GM18861 (cell line): ENCODE measurements around the gene SLC2A1.

Experiments
- ATAC-seq: cut with Tn5 transposase; IDR thresholded peaks from one replicate; pipeline ENCODE4 v1.9.1; 2021; ENCODE audit not compliant: unreplicated experiment

The SLC2A1 gene

DNA sequence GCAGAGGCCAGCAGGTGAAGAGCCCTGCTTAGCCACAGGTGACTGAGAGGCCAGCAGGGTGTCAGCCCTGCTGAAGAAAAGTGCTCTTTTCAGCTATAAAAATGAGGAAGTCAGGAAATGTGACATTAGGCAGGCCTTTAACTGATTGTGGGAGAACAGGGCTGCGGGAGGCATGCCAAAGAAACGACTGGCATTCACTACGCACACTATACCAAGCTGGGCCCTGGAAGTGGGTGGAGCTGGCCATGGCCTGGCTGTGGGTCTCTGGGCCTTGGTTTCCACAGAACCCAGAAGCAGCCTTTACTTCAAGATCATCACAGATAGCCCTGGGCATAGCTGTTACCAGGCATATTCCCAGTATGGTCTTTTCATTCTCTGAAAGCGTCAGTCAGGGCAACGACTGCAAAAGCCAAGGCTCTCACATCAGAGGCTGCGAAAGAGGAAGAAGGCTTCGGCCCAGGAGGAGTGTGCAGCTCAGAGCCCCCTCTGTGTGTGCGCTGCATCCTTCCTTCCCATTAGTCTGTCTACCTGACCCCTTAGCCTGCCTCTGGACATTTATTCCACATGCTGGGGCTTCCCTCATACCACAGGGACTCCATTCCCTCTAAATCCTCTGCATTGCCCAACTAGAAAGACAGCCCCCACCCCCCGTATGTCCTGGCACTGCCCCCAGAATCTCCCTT, 14.3 kb downstream of the SLC2A1 start:
- ATAC-seq = no peak

DNA sequence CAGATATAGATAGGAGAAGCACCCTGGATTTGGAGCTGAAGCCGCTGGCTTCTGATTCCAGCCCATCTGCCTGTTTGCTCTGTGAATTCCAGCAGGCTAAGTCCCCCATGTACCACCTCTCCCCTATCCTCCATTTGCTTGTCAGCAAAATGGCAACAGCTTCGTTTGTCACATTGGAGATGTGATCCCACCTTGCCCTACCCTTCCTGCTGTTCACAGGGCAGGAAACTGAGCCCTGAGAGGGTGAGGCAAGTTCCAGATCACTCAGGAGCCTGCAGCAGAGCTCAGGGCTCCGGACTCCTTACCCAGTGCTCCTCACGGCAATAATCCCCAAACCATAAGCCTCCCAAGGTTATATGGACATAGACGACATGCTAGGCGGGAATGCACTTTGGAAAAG, 14.9 kb downstream of the SLC2A1 start:
- ATAC-seq = no peak

DNA sequence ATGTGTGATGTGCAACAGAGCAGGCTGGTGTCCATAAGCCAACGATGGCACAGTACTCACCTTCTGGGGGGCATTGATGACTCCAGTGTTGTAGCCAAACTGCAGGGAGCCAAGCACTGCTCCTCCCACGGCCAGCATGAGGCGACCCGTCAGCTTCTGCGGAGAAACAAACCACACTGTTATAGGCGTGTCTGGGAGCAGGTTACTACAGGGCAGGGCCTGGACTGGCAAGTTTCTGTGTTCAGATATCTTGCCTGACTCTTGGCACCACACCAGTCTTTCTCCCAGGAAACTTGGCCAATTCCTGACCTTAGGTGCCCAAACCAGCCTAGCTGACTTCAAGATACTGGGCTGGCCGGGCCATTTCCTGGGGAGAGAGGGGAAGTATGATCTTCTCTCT, 15.5 kb downstream of the SLC2A1 start:
- ATAC-seq = no peak

- no peak for ATAC-seq
Observed at GRCh38 chr1:42942444-42942843, 16.2 kb downstream of the SLC2A1 start.

- no peak for ATAC-seq
Observed at GRCh38 chr1:42941640-42942330, 16.9 kb downstream of the SLC2A1 start.

DNA sequence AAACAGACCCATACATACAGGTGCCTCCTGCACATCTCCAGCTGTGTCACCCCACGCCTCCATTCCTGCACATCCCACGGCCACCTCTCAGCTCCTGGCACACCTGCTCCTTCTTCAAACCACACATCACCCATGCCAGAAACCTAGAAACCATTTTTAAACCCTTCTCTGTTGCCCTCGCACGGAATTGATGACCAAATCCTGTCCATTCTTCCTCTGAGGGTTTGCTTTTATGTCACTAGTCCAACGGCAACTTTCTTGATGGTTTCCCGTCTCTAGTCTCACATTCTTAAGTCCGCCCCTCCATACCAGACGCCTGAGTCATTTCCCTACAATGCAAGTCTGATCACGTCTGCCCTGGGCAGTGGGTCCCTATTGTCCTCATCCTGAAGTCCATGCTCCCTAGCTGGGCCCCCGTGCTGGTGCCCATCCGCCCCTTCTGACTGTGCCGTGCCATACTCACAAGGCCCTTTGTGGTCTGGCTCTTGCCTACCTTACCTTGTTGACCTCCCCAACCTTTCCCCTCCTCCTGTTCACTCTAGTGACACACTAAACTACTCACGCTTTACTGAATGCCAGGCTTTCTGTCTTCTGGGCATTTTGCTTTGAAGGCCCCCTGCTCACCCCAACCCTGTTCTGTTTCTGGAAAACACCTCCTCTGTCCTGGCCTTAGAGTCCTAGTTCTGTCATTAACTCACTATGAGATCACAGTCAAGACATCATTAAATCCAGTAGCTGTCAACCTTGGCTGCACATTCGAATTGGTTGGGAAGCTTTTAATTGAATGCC, 17.6 kb downstream of the SLC2A1 start:
- no peak for ATAC-seq

GRCh38 chr1:42938645-42939615, 19.7 kb downstream of the SLC2A1 start:
- ATAC-seq = no peak

DNA sequence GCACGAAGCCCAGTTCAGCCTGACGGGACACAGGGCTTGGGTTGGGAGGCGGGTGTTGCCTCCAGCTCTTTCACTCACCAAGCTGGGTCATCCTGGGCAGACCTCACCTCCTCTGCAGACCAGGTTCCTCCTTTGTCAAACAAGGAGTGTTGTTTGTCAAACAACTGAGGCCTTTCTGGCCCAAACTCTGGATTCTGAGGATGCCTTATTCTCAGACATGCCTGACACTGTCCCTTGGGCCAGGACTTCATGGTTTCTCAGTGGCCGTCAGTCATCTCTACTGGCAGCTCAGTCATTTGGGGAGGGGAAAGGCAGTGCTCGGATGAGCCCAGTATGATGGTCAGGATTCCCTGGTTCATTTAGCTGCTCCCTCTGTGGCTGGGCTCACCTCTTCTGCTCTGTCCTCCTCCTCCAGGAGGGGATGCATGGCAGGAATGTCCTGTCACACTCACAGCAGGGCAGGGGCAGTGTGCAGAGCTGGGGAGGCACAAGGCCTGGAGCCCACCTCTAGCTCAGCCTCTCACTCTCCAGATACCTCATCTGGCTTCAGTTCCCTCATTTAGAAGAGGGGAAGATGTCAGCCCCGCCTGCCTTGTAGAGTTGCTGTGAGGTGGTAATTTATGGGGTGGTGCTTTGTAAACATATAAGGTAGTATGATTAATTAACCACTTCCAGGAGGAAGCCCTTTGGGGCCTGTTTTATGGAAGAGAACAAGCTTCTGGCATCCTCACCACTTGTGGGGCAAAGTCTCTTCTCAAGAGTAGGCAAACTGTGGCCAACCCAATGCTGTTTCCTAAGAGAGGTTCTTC, 20.6 kb downstream of the SLC2A1 start:
- ATAC-seq = no peak

- ATAC-seq = no peak
Observed at GRCh38 chr1:42937141-42937696, 21.4 kb downstream of the SLC2A1 start.

- ATAC-seq = no peak
Observed at GRCh38 chr1:42936309-42937078, 22.2 kb downstream of the SLC2A1 start.

- no peak for ATAC-seq
Observed at GRCh38 chr1:42935971-42936308, 22.7 kb downstream of the SLC2A1 start.

DNA sequence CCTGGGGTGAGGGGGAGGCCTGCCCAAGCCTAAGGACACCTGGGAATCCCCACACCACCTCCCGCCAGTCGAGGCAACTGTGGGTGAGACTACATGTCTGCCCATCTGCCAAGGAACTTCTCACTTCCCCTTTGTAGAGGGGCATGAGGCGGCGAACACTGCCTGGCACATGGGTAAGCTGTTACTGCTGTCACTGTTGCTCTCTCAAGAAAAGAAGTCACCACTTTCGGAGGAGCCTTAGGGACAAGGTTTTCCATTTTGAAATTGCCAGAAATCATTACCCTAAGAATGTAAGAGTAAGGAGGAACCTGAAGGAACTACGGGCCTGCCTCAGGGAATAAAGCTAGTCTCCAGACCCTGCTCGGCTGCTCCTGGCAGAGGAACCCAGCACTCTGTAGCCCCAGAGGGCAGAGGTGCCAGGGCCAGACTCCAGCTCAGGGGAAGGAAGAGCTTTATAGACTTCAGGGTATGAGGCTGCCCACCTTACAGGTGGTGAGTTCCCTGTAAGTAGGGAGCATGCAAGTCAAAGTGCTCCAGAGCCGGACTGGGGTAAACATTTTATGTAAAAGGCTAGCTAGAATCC, 23.3 kb downstream of the SLC2A1 start:
- no peak for ATAC-seq

- no peak for ATAC-seq
Observed at GRCh38 chr1:42934541-42935312, 23.9 kb downstream of the SLC2A1 start.

- ATAC-seq = no peak
Observed at GRCh38 chr1:42933610-42934491, 24.8 kb downstream of the SLC2A1 start.

DNA sequence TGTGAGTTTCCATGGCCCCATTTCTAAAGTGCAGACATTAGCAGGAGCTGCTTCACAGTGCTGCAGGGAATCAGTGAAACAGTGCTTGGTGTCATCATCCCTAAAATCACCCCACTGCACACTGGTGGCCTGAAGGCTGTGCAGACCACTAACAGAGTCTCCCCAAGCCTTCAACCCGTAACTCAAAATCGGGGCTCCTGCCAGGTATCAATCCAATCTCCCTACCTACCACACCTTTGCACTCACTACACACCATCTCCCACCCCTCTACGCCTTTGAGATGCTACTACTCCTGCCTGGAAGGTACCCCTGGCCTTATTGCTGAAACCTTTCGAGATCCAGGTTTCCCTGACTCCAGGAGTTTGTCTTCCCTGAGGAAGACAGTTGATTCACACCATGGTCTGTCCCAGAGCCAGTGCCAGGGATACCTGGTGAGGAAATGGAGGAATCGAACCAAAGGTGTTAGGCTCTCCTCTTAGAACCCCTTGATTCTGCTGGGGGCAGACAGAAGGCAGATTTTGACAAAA, 25.5 kb downstream of the SLC2A1 start:
- ATAC-seq = no peak

- ATAC-seq = no peak
Observed at GRCh38 chr1:42932442-42932941, 26.2 kb downstream of the SLC2A1 start.
